A549 (cell line): ENCODE measurements around the gene UBE2K. TPM values are rescaled to one million over a fixed set of nuclear protein-coding genes. Genes with fewer than 3 reads are reported as not detected.
"Not testable (repeated sequence)": the region's sequence is repeated elsewhere in the genome, so short reads cannot be mapped to it uniquely, and the experiment has no call there.

Experiments used
- ATAC-seq, 2 experiments: fragments of 200-7000 bp in 1 of 2; fragments of >200 bp in 1 of 2; cut with Nextera tagmentation in 1 of 2; cut with Tn5 transposase in 1 of 2; 3 replicates each; pipeline versions ENCODE4 v1.8.0 to v1.9.1; 2018 to 2020; ENCODE audit warnings: mild to moderate bottlenecking in 1 of 2, moderate library complexity in 1 of 2
- CTCF ChIA-PET: fragments of 300-600 bp; sonication (Branson Sonifier 250); formaldehyde crosslinking; extraction: SDS; loops from one replicate; lab custom pipeline; 2021; ENCODE audit warnings: antibody characterized with exemption, inconsistent platforms; lab: Yijun Ruan, JAX
- POLR2A ChIA-PET: fragments of 350-600 bp; formaldehyde crosslinking; extraction: SDS; loops from one replicate; lab custom pipeline; 2021; ENCODE audit warnings: antibody characterized with exemption, inconsistent platforms; lab: Yijun Ruan, JAX
- DNase-seq, 2 experiments: peaks; one replicate each; pipeline versions ENCODE4 v3.0.0 to v3.0.0-alpha.2; 2011 to 2016; ENCODE audit warnings: low read depth in 1 of 2, low spot score in 1 of 2
- FAIRE-seq: peaks from 2 replicates; lab custom pipeline; 2011; peaks lifted over from hg19 to GRCh38; lab: Jason Lieb, UNC
- H3K27ac ChIP-seq, 2 experiments: fragments of >200 bp; sonication (Bioruptor Twin); formaldehyde crosslinking; 3 replicates each; pipeline ENCODE4 v1.5.1; 2016 to 2017
- H3K4me1 ChIP-seq: fragments of >200 bp; sonication (Bioruptor Twin); formaldehyde crosslinking; 3 replicates; pipeline ENCODE4 v1.6.1; 2016
- H3K4me2 ChIP-seq: fragments of >200 bp; sonication (Bioruptor Twin); formaldehyde crosslinking; 3 replicates; pipeline ENCODE4 v1.6.1; 2016
- H3K4me3 ChIP-seq: fragments of >200 bp; sonication (Bioruptor Twin); formaldehyde crosslinking; 3 replicates; pipeline ENCODE4 v1.5.1; 2016
- H3K9me3 ChIP-seq: fragments of >200 bp; sonication (Bioruptor Twin); formaldehyde crosslinking; 3 replicates; pipeline ENCODE4 v1.6.1; 2016
- BHLHE40 ChIP-seq: IDR thresholded peaks from 2 replicates; pipeline ENCODE4 v1.6.1; 2012; ENCODE audit warnings: low read depth, low read length, inconsistent platforms
- CEBPB ChIP-seq, 2 experiments: fragments of >200 bp in 1 of 2; sonication (Bioruptor Twin) in 1 of 2; formaldehyde crosslinking in 1 of 2; IDR thresholded peaks; 2 replicates each; pipeline ENCODE4 v1.6.1; 2012 to 2016
- EHF ChIP-seq: fragments of 250-450 bp; sonication (Bioruptor Pico); IDR thresholded peaks from 2 replicates; pipeline ENCODE4 v1.5.0; 2020; ENCODE audit warnings: mild to moderate bottlenecking
- EHMT2 ChIP-seq: fragments of 200-600 bp; sonication (generic); IDR thresholded peaks from 2 replicates; pipeline ENCODE4 v1.6.1; 2016; ENCODE audit warnings: antibody characterized with exemption, low read depth, mild to moderate bottlenecking, moderate library complexity
- ELK1 ChIP-seq: fragments of 150-350 bp; IDR thresholded peaks from 2 replicates; pipeline ENCODE4 v1.6.1; 2014; ENCODE audit warnings: low read depth, mild to moderate bottlenecking, low read length
- EP300 ChIP-seq, 2 experiments: fragments of >200 bp; sonication (Bioruptor Twin); formaldehyde crosslinking; IDR thresholded peaks; 2 replicates in 1 of 2; 3 replicates in 1 of 2; pipeline ENCODE4 v1.6.1; 2016 to 2017
- FOSB ChIP-seq: fragments of 250-450 bp; sonication (Bioruptor Pico); IDR thresholded peaks from 2 replicates; pipeline ENCODE4 v1.5.0; 2020; ENCODE audit warnings: mild to moderate bottlenecking, moderate library complexity
- HES2 ChIP-seq: fragments of >200 bp; sonication (Bioruptor Twin); formaldehyde crosslinking; IDR thresholded peaks from 2 replicates; pipeline ENCODE4 v1.6.1; 2016
- HOXA7 ChIP-seq: fragments of 250-450 bp; sonication (Bioruptor Pico); IDR thresholded peaks from 2 replicates; pipeline ENCODE4 v1.5.0; 2020; ENCODE audit warnings: mild to moderate bottlenecking, moderate library complexity
- MAZ ChIP-seq: fragments of 150-350 bp; IDR thresholded peaks from 2 replicates; pipeline ENCODE4 v1.6.1; 2014; ENCODE audit warnings: antibody characterized with exemption, low read depth, low read length, borderline replicate concordance
- NFE2L2 ChIP-seq: fragments of 150-350 bp; conservative IDR thresholded peaks from 2 replicates; pipeline ENCODE4 v1.6.1; 2014; ENCODE audit warnings: low read length
- POLR2A ChIP-seq: IDR thresholded peaks from 2 replicates; pipeline ENCODE4 v1.6.1; 2012; ENCODE audit warnings: mild to moderate bottlenecking, low read length
- POLR2AphosphoS2 ChIP-seq: conservative IDR thresholded peaks from 2 replicates; pipeline ENCODE4 v1.6.1; 2012; ENCODE audit warnings: low read length, improper control_type of control experiment, inconsistent platforms
- RARB ChIP-seq: fragments of 250-450 bp; sonication (Bioruptor Pico); IDR thresholded peaks from 2 replicates; pipeline ENCODE4 v1.8.0; 2021; ENCODE audit warnings: mild to moderate bottlenecking, moderate library complexity
- REST ChIP-seq: fragments of 200-600 bp; sonication (generic); IDR thresholded peaks from 2 replicates; pipeline ENCODE4 v1.6.1; 2016; ENCODE audit warnings: antibody characterized with exemption, mild to moderate bottlenecking, moderate library complexity
- RNF2 ChIP-seq: fragments of 200-600 bp; sonication (generic); IDR thresholded peaks from 2 replicates; pipeline ENCODE4 v1.6.1; 2016; ENCODE audit warnings: low read depth, mild to moderate bottlenecking, antibody characterized with exemption, moderate library complexity, borderline replicate concordance
- SREBF2 ChIP-seq: fragments of 450-650 bp; IDR thresholded peaks from 2 replicates; pipeline ENCODE4 v1.6.1; 2014; ENCODE audit warnings: mild to moderate bottlenecking, moderate library complexity
- WGBS: methylation state at CpG from one replicate; pipeline ENCODE4 v1.1.6; 2017; ENCODE audit errors: missing lambda C conversion rate; 5-methylcytosine and 5-hydroxymethylcytosine counted together
- polyA plus RNA-seq, 4 experiments: library from polyadenylated mRNA; depleted of rRNA in 3 of 4; stranded (reverse); fragments of >200 nt; fragmentation: RNase III in 1 of 4; extraction: RNeasy Plus Mini Kit Qiagen cat#74134 plus additional on column Dnase treatment in 1 of 4; gene quantifications; 2 replicates in 3 of 4; 3 replicates in 1 of 4; pipeline ENCODE4 v1.2.3, GENCODE V29; 2011 to 2017

The UBE2K gene
- polyA plus RNA-seq, 2 of the 4 experiments (the other 2 are of a cell fraction), result 103 to 130 TPM

GRCh38 chr4:39792128-39792527 is 94.2 kb downstream of the UBE2K start (continued):
- TF ChIP-seq HES2 (no peak), CEBPB (IDR thresholded peaks at IDR 0.05) (no peak), NFE2L2 (no peak), EHMT2 (no peak), POLR2AphosphoS2 (no peak), RNF2 (no peak)

- TF ChIP-seq BHLHE40 (no peak), FOSB (CRISPR knock-in tag) (no peak), HOXA7 (no peak), MAZ (no peak), SREBF2 (no peak), EHF (CRISPR knock-in tag) (no peak), ELK1 (no peak)
- CTCF ChIA-PET, result no interaction called here
These were observed 94.6 kb downstream of the UBE2K start for GRCh38 chr4:39792529-39792928.

GRCh38 chr4:39792976-39793375 is 95.0 kb downstream of the UBE2K start:
- ATAC-seq, POLR2A ChIA-PET, FAIRE-seq, DNase-seq, CTCF ChIA-PET, H3K9me3 ChIP-seq, H3K4me2 ChIP-seq, H3K27ac ChIP-seq, H3K4me3 ChIP-seq, H3K4me1 ChIP-seq: not testable (repeated sequence)
- 89% methylated on average over 13 of the region's 13 CpGs for WGBS

More at GRCh38 chr4:39792529-39792928, 94.6 kb downstream of the UBE2K start:
- POLR2A ChIA-PET, result no interaction called here
- Histone ChIP-seq H3K27ac (no peak overlapping the region), H3K4me2 (no peak overlapping the region), H3K4me3 (no peak overlapping the region), H3K4me1 (no peaks in the 10 kb centered on the region), H3K9me3 (no peaks in the 10 kb centered on the region)
- no peak for FAIRE-seq
- no peak for ATAC-seq
- 63% methylated on average over 3 of the region's 3 CpGs for WGBS
- DNase-seq, result no peak

GRCh38 chr4:39802005-39802404 is 104.1 kb downstream of the UBE2K start:
- no peaks in the 10 kb centered on the region for H3K4me1 ChIP-seq
- CTCF ChIA-PET, result no interaction called here
- WGBS, result 81% methylated on average over 4 of the region's 4 CpGs
- no peak overlapping the region for H3K4me3 ChIP-seq
- POLR2A ChIA-PET, result no interaction called here
- H3K4me2 ChIP-seq, result no peak overlapping the region
- DNase-seq (no peak), ATAC-seq (no peak), FAIRE-seq (no peak)
- no peaks in the 10 kb centered on the region for H3K9me3 ChIP-seq
- no peak overlapping the region for H3K27ac ChIP-seq
- TF ChIP-seq EHF (CRISPR knock-in tag), result no peak
- TF ChIP-seq REST, result no peak
- TF ChIP-seq POLR2A, result no peak
- TF ChIP-seq EP300 (IDR thresholded peaks at IDR 0.05), result no peak
- TF ChIP-seq RARB (CRISPR knock-in tag), result no peak
- no peak for TF ChIP-seq CEBPB (IDR thresholded peaks at IDR 0.05)
